HepG2 (cell line): ENCODE results near the gene NUP62. TPM values are rescaled to one million over a fixed set of nuclear protein-coding genes. Genes with fewer than 3 reads are reported as not detected.

Experiments used
- ATAC-seq: fragments of 200-7000 bp; cut with Tn5 transposase; 3 replicates; pipeline ENCODE4 v1.9.1; 2020; ENCODE audit warnings: mild to moderate bottlenecking, moderate library complexity
- BruUV-seq: library from RNA; stranded (reverse); fragments of 400-500 nt; replicated peaks from 2 replicates; lab custom pipeline; 2021; lab: Mats Ljungman, UMichigan
- CTCF ChIA-PET: fragments of 300-600 bp; formaldehyde crosslinking; extraction: SDS; loops from one replicate; lab custom pipeline; 2021; ENCODE audit warnings: low total read pairs, inconsistent platforms, low intra/inter-chr PET ratio; lab: Yijun Ruan, JAX
- POLR2A ChIA-PET: fragments of 350-600 bp; sonication (Branson Sonifier 250); formaldehyde crosslinking; loops from one replicate; lab custom pipeline; 2020; ENCODE audit warnings: antibody characterized with exemption, inconsistent platforms; lab: Yijun Ruan, JAX
- DNase-seq: peaks from one replicate; pipeline ENCODE4 v3.0.0-alpha.2; 2015; ENCODE audit warnings: low spot score
- FAIRE-seq: peaks from 3 replicates; lab custom pipeline; 2011; peaks lifted over from hg19 to GRCh38; lab: Jason Lieb, UNC
- H2AFZ ChIP-seq: one replicate; pipeline ENCODE4 v1.6.1; 2011; ENCODE audit warnings: low read length, inconsistent platforms
- H3K27ac ChIP-seq: fragments of 300-600 bp; 3 replicates; pipeline ENCODE4 v1.8.0; 2011; ENCODE audit warnings: mixed run types, mild to moderate bottlenecking, mixed read lengths, low read length, inconsistent platforms; ENCODE audit not compliant: insufficient read depth; ENCODE audit errors: extremely low read length
- H3K27me3 ChIP-seq, 2 experiments: fragments of 200-600 bp in 1 of 2; 2 replicates in 1 of 2; 3 replicates in 1 of 2; pipeline versions ENCODE4 v1.6.0 to v1.8.0; 2011; ENCODE audit warnings: low read length in 2 of 2, mild to moderate bottlenecking in 2 of 2, moderate library complexity in 2 of 2, inconsistent platforms in 1 of 2; ENCODE audit not compliant: insufficient read depth in 2 of 2, control insufficient read depth in 1 of 2
- H3K36me3 ChIP-seq, 2 experiments: fragments of 200-600 bp in 1 of 2; replicated peaks in 1 of 2; 2 replicates in 1 of 2; 3 replicates in 1 of 2; pipeline versions ENCODE4 v1.5.1 to v1.8.0; 2011; ENCODE audit warnings: low read length in 2 of 2, inconsistent platforms in 1 of 2; ENCODE audit not compliant: insufficient read depth in 2 of 2, control insufficient read depth in 1 of 2
- H3K4me1 ChIP-seq: 2 replicates; pipeline ENCODE4 v1.5.1; 2012; ENCODE audit warnings: low read length, inconsistent platforms; ENCODE audit not compliant: insufficient read depth
- H3K4me2 ChIP-seq: 2 replicates; pipeline ENCODE4 v1.6.0; 2011; ENCODE audit warnings: low read depth, low read length, inconsistent platforms
- H3K4me3 ChIP-seq, 3 experiments: fragments of 200-600 bp in 1 of 3; sonication (generic), shearing (Covaris generic) in 1 of 3; replicated peaks in 1 of 3; 2 replicates each; pipeline ENCODE4 v1.5.1; 2011 to 2016; ENCODE audit warnings: low read length in 3 of 3, inconsistent platforms in 2 of 3, low read depth in 2 of 3, mild to moderate bottlenecking in 2 of 3, control low read depth in 1 of 3, mixed read lengths in 1 of 3; ENCODE audit not compliant: insufficient read depth in 1 of 3
- H3K79me2 ChIP-seq: one replicate; pipeline ENCODE4 v1.6.1; 2011; ENCODE audit warnings: low read length, inconsistent platforms; ENCODE audit not compliant: insufficient read depth
- H3K9ac ChIP-seq: 2 replicates; pipeline ENCODE4 v1.6.0; 2011; ENCODE audit warnings: mild to moderate bottlenecking, low read depth, low read length, inconsistent platforms; ENCODE audit not compliant: insufficient read depth
- H3K9me3 ChIP-seq: 2 replicates; pipeline ENCODE4 v1.5.1; 2012; ENCODE audit warnings: mild to moderate bottlenecking, low read length
- H4K20me1 ChIP-seq: 2 replicates; pipeline ENCODE4 v1.6.0; 2011; ENCODE audit warnings: inconsistent platforms, mild to moderate bottlenecking, low read length, moderate library complexity; ENCODE audit not compliant: insufficient read depth
- ASH2L ChIP-seq: fragments of 300-600, 200-600 bp; sonication (generic); IDR thresholded peaks from 2 replicates; pipeline ENCODE4 v1.7.0; 2017; ENCODE audit warnings: low read depth, mild to moderate bottlenecking, moderate library complexity, mixed read lengths, low read length; ENCODE audit not compliant: insufficient read length
- DNMT3B ChIP-seq: conservative IDR thresholded peaks from 2 replicates; pipeline ENCODE4 v1.6.1; 2016; ENCODE audit warnings: missing biosample characterization, control low read depth
- MAF1 ChIP-seq: sonication (generic); formaldehyde crosslinking; IDR thresholded peaks from 2 replicates; pipeline ENCODE4 v1.5.0; 2020; ENCODE audit warnings: missing genetic modification reagents, borderline replicate concordance
- MBNL3 ChIP-seq: fragments of 250-450 bp; sonication (Bioruptor Pico); conservative IDR thresholded peaks from 2 replicates; pipeline ENCODE4 v1.8.0; 2022; ENCODE audit warnings: mild to moderate bottlenecking, inconsistent platforms
- NCOA1 ChIP-seq: sonication (generic); formaldehyde crosslinking; IDR thresholded peaks from 2 replicates; pipeline ENCODE4 v1.9.0; 2021; ENCODE audit warnings: missing genetic modification reagents
- NFE2L2 ChIP-seq: fragments of 150-350 bp; IDR thresholded peaks from 2 replicates; pipeline ENCODE4 v1.6.1; 2014; ENCODE audit warnings: low read length
- PPARG ChIP-seq: conservative IDR thresholded peaks from 2 replicates; pipeline ENCODE4 v1.6.1; 2016; ENCODE audit warnings: missing biosample characterization, missing genetic modification reagents
- TCF7 ChIP-seq: sonication (generic); IDR thresholded peaks from 2 replicates; pipeline ENCODE4 v1.6.1; 2016; ENCODE audit warnings: antibody characterized with exemption, low read depth
- TOPORS ChIP-seq: sonication (generic); formaldehyde crosslinking; IDR thresholded peaks from 2 replicates; pipeline ENCODE4 v1.8.0; 2023; ENCODE audit warnings: mild to moderate bottlenecking, missing genetic modification reagents
- XRCC5 ChIP-seq: fragments of 200-400 bp; formaldehyde crosslinking; optimal IDR thresholded peaks from 2 replicates; pipeline ENCODE3; 2017; ENCODE audit warnings: mild to moderate bottlenecking, low read length
- ZFX ChIP-seq: sonication (generic); formaldehyde crosslinking; IDR thresholded peaks from 2 replicates; pipeline ENCODE4 v1.4.0; 2020; ENCODE audit warnings: mild to moderate bottlenecking, low read depth, missing genetic modification reagents, moderate library complexity
- WGBS: methylation state at CpG from one replicate; pipeline ENCODE4 v1.1.6; 2017; ENCODE audit warnings: low lambda C conversion rate; 5-methylcytosine and 5-hydroxymethylcytosine counted together
- in situ Hi-C: cut with HindIII; loops from 2 replicates; pipeline ENCODE4 v1.10.0; 2017; ENCODE audit warnings: low pct_unique_long_range_greater_than_20kb; ENCODE audit not compliant: extremely low pct_ligation_motif_present
- intact Hi-C: fragments of 100-400 bp; cut with micrococcal nuclease; formaldehyde crosslinking; loops from one replicate; pipeline ENCODE4 v1.10.0; 2022; ENCODE audit not compliant: unreplicated experiment
- polyA plus RNA-seq, 8 experiments: library from polyadenylated mRNA; depleted of rRNA in 3 of 8; stranded (reverse) in 7 of 8; unstranded in 1 of 8; fragments of >200 nt; fragmentation: Illumina TruSeq in 4 of 8; extraction: Trizol in 4 of 8; gene quantifications; 2 replicates each; pipeline versions ENCODE4 v1.2.1 to v1.2.3, GENCODE V29; 2011 to 2016; ENCODE audit warnings: low read depth in 4 of 8, missing spikeins in 1 of 8, mixed read lengths in 1 of 8; ENCODE audit not compliant: insufficient read depth in 1 of 8
- total RNA-seq, 5 experiments: library from RNA; depleted of rRNA; stranded (reverse); fragments of >200 nt; fragmentation: Illumina TruSeq; extraction: Trizol; gene quantifications; 2 replicates each; pipeline ENCODE4 v1.2.3, GENCODE V29; 2016; ENCODE audit warnings: low read depth in 1 of 5
- TF ChIP-seq, protein P1 (sequence below): sonication (generic); formaldehyde crosslinking; IDR thresholded peaks from 2 replicates; pipeline ENCODE4 v1.5.1; 2020; ENCODE audit warnings: mild to moderate bottlenecking, missing genetic modification reagents

The NUP62 gene
- total and polyA plus RNA-seq, 2 of the 13 experiments (the other 11 are each of a cell fraction or from before 2014, with no cell fraction given): 16.5 to 41.5 TPM

GRCh38 chr19:49894879-49895565, 34.3 kb downstream of the NUP62 start:
- Histone ChIP-seq H2AFZ (no peak overlapping the region), H4K20me1 (no peaks in the 10 kb centered on the region), H3K27me3 (peaks cover 9 to 17% of the 10 kb centered on the region in 2 experiments; a peak in 4 of 5 replicates), H3K4me3 (no peak overlapping the region), H3K36me3 (no peaks in the 10 kb centered on the region), H3K9me3 (no peaks in the 10 kb centered on the region)
- intact Hi-C loops: no loop called here
- TF ChIP-seq MBNL3 (CRISPR knock-in tag) (no peak), NFE2L2 (no peak), ZFX (no peak), MAF1 (CRISPR knock-in tag) (no peak), ASH2L (no peak), DNMT3B (CRISPR knock-in tag) (no peak), TCF7 (no peak), PPARG (CRISPR knock-in tag) (no peak), XRCC5 (no peak), TOPORS (CRISPR knock-in tag) (no peak), NCOA1 (CRISPR knock-in tag) (no peak)
- TF ChIP-seq, protein P1, sequence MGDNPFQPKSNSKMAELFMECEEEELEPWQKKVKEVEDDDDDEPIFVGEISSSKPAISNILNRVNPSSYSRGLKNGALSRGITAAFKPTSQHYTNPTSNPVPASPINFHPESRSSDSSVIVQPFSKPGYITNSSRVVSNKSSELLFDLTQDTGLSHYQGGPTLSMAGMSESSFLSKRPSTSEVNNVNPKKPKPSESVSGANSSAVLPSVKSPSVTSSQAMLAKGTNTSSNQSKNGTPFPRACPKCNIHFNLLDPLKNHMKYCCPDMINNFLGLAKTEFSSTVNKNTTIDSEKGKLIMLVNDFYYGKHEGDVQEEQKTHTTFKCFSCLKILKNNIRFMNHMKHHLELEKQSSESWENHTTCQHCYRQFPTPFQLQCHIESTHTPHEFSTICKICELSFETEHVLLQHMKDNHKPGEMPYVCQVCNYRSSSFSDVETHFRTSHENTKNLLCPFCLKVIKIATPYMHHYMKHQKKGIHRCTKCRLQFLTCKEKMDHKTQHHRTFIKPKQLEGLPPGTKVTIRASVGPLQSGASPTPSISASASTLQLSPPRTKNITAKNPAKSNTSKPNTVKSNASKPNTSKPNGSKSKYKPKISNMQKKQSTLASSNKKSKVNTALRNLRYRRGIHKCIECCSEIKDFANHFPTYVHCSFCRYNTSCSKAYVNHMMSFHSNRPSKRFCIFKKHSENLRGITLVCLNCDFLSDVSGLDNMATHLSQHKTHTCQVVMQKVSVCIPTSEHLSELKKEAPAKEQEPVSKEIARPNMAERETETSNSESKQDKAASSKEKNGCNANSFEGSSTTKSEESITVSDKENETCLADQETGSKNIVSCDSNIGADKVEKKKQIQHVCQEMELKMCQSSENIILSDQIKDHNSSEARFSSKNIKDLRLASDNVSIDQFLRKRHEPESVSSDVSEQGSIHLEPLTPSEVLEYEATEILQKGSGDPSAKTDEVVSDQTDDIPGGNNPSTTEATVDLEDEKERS (CRISPR knock-in tag): no peak
- TF ChIP-seq, all 625 proteins: peak for 0
- Histone ChIP-seq H3K9ac (no peak overlapping the region), H3K27ac (no peak overlapping the region), H3K79me2 (no peaks in the 10 kb centered on the region), H3K4me1 (peaks cover 18% of the 10 kb centered on the region), H3K4me2 (no peak overlapping the region)
- in situ Hi-C loops: no loop called here
- DNase-seq: no peak
- WGBS: 61% methylated on average over 8 of the region's 17 CpGs
- no TSS peak for BruUV-seq
- no peak for ATAC-seq
- POLR2A ChIA-PET: no interaction called here
- CTCF ChIA-PET: no interaction called here
- FAIRE-seq: no peak
